AG04449 (cell line): ENCODE data around the gene SUSD1.

Source experiments
- CTCF ChIA-PET: fragments of 350-600 bp; formaldehyde crosslinking; extraction: SDS; loops from one replicate; lab custom pipeline; 2021; ENCODE audit warnings: antibody characterized with exemption; lab: Yijun Ruan, JAX
- POLR2A ChIA-PET: fragments of 400-600, 350-600 bp; formaldehyde crosslinking; extraction: SDS; loops from one replicate; lab custom pipeline; 2020; ENCODE audit warnings: antibody characterized with exemption, inconsistent platforms; lab: Yijun Ruan, JAX
- DNase-seq: peaks from one replicate; pipeline ENCODE4 v3.0.0-alpha.2; 2010; ENCODE audit warnings: low read depth, low spot score
- H3K4me3 ChIP-seq: 2 replicates; pipeline ENCODE4 v1.5.1; 2011; ENCODE audit warnings: low read depth, mild to moderate bottlenecking, control low read depth, low read length
- CTCF ChIP-seq: IDR thresholded peaks from one replicate; pipeline ENCODE4 v1.5.1; 2011; ENCODE audit warnings: mild to moderate bottlenecking, moderate library complexity, low read length, control low read depth, inconsistent platforms; ENCODE audit not compliant: insufficient read depth; ENCODE audit errors: missing control alignments

Gene SUSD1

GRCh38 chr9:112010537-112010936 lies 164.6 kb downstream of the SUSD1 start:
- H3K4me3 ChIP-seq: no peak overlapping the region
- TF ChIP-seq CTCF: no peak
- CTCF ChIA-PET: interaction anchor here (1.5 kb wide), 1 partner anchor 12 kb away, joined by 3 read pairs; no protein-coding TSS in a partner anchor
- DNase-seq: no peak
- POLR2A ChIA-PET: no interaction called here

GRCh38 chr9:112009656-112010055 lies 165.4 kb downstream of the SUSD1 start:
- no peak for TF ChIP-seq CTCF
- ChIA-PET CTCF (no interaction called here), POLR2A (no interaction called here)
- DNase-seq: no peak
- no peak overlapping the region for H3K4me3 ChIP-seq

DNA sequence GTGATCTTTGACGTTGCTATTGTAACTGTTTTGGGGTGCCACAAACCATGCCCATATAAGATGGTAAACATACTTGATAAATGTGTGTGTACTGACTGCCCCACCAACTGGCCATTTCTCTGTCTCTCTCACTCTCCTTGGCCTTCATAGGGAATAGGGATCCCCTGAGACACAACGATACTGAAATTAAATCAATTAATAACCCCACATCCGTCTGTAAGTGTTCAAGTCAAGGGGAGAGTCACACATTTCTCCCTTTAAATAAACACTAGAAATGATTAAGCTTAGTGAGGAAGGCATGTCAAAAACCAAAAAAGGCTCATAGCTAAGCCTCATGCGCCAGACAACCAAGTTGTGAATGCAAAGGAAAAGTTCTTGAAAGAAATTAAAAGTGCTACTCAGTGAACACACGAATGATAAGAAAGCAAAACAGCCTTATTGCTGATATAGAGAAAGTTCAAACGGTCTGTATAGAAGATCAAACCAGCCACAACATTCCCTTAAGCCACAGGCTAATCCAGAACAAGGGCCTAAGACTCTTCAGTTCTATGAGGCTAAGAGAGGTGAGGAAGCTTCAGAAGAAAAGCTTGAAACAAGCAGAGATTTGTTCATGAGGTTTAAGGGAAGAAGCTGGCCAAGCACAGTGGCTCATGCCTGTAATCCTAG lies 167.4 kb downstream of the SUSD1 start:
- H3K4me3 ChIP-seq: no peak overlapping the region
- TF ChIP-seq CTCF: no peak
- CTCF ChIA-PET: no interaction called here
- no peak for DNase-seq
- POLR2A ChIA-PET: interaction anchor here (0.5 kb wide), 1 partner anchor 67 kb away, joined by 4 read pairs; no protein-coding TSS in a partner anchor

DNA sequence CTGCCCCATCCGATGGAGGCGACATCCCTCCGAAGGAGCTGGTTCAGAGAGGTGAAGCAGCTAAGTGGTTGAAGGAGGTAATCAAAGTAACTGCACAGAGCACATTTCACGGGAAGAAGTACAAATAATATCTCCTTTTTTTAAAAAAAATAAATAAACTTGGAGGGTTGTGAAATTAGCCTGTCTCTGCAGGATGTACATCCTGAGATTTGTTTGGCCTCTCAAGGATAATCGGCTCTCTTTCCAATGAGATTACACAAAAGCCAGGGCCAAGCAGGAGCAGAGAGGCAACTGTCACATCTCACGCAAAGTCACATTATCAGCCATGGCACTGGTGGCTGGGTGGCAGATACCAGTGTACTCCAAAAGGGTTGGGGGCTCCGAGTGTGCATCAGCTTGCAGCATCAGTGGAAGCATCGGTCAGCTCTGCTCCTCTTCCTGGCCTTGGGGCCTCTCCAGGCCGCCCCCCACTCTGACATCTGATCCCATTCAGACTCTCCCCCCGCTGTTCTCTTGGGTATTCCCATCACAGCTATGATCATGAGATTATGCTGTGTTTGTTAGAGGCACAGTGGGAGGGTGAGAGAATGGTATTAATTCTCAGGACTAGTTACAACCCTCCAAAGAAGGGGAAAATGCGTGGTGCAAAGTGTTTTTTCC lies 168.6 kb downstream of the SUSD1 start:
- H3K4me3 ChIP-seq: no peak overlapping the region
- DNase-seq: no peak
- ChIA-PET POLR2A (no interaction called here), CTCF (no interaction called here)
- TF ChIP-seq CTCF: no peak

- H3K4me3 ChIP-seq: no peak overlapping the region
- POLR2A ChIA-PET: no interaction called here
- DNase-seq: no peak
- CTCF ChIA-PET: no interaction called here
- no peak for TF ChIP-seq CTCF
Observed at GRCh38 chr9:112005939-112006338, 169.2 kb downstream of the SUSD1 start.

GRCh38 chr9:112003538-112003937 lies 171.6 kb downstream of the SUSD1 start:
- H3K4me3 ChIP-seq: no peak overlapping the region
- no peak for TF ChIP-seq CTCF
- no peak for DNase-seq
- ChIA-PET CTCF (no interaction called here), POLR2A (no interaction called here)
